RWPE1 (cell line): Measurements from ENCODE around the gene ABHD2.

Experiments
- CTCF ChIA-PET: fragments of 350-600 bp; sonication (Branson Sonifier 250); formaldehyde crosslinking; extraction: SDS; loops from one replicate; lab custom pipeline; 2021; lab: Yijun Ruan, JAX
- POLR2A ChIA-PET: fragments of 400-600 bp; formaldehyde crosslinking; extraction: SDS; loops from one replicate; lab custom pipeline; 2020; ENCODE audit warnings: antibody characterized with exemption; ENCODE audit not compliant: low non-redundant PET; lab: Yijun Ruan, JAX
- DNase-seq: peaks from one replicate; pipeline ENCODE4 v3.0.0; 2012; ENCODE audit warnings: low spot score
- H3K27ac ChIP-seq: fragments of 450-650 bp; 2 replicates; pipeline ENCODE4 v1.5.1; 2017
- CTCF ChIP-seq: fragments of 450-650 bp; conservative IDR thresholded peaks from 2 replicates; pipeline ENCODE4 v1.5.1; 2017; ENCODE audit warnings: low read depth, mild to moderate bottlenecking

Gene ABHD2

GRCh38 chr15:89074402-89075012 lies 13.7 kb upstream of the ABHD2 start:
- H3K27ac ChIP-seq, result no peak overlapping the region
- CTCF ChIA-PET, result interaction anchor here (0.6 to 1.0 kb wide), 3 partner anchors 17 to 310 kb away, joined by 3 read pairs; no protein-coding TSS in a partner anchor
- no peak for TF ChIP-seq CTCF
- no peak for DNase-seq
- POLR2A ChIA-PET, result no interaction called here

- H3K27ac ChIP-seq, result no peak overlapping the region
- DNase-seq, result no peak
- no peak for TF ChIP-seq CTCF
- ChIA-PET POLR2A (no interaction called here), CTCF (interaction anchor here (0.6 to 1.0 kb wide), 3 partner anchors 17 to 392 kb away, joined by 3 read pairs; no protein-coding TSS in a partner anchor)
These were observed 13.1 kb upstream of the ABHD2 start for GRCh38 chr15:89075101-89075640.

GRCh38 chr15:89075846-89076245 lies 12.4 kb upstream of the ABHD2 start:
- CTCF ChIA-PET, result no interaction called here
- no peak for TF ChIP-seq CTCF
- POLR2A ChIA-PET, result no interaction called here
- H3K27ac ChIP-seq, result no peak overlapping the region
- DNase-seq, result no peak

DNA sequence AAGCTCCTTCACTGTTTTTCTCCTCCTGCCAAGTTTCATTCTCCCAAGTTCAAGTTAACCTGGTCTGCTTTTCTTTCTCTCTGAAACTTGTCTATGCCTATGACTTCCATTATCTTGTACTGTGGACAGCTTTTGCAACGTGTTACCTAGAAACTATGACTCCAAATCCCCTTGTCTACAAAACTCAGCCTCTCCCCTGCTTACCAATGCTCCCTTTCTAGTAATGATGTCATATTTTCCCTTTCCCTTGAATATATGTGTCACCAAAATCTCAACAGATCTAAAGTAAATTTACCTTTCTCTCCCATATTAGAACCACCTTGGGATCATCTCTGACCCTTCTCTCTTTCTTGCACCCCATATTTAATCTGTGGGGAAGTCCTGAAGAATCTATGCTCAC lies 10.5 kb upstream of the ABHD2 start:
- no peak overlapping the region for H3K27ac ChIP-seq
- ChIA-PET CTCF (interaction anchor here (0.6 kb wide), 1 partner anchor 1878 kb away, joined by 3 read pairs; no protein-coding TSS in a partner anchor), POLR2A (no interaction called here)
- no peak for TF ChIP-seq CTCF
- DNase-seq, result no peak

- H3K27ac ChIP-seq, result no peak overlapping the region
- ChIA-PET POLR2A (no interaction called here), CTCF (no interaction called here)
- TF ChIP-seq CTCF, result no peak
- DNase-seq, result no peak
These were observed 9.1 kb upstream of the ABHD2 start for GRCh38 chr15:89078851-89079810.

- H3K27ac ChIP-seq, result no peak overlapping the region
- TF ChIP-seq CTCF, result no peak
- ChIA-PET POLR2A (no interaction called here), CTCF (no interaction called here)
- no peak for DNase-seq
These were observed 6.4 kb upstream of the ABHD2 start for GRCh38 chr15:89081878-89082277.
